Endothelial cell of umbilical vein (primary cell): ENCODE data around the gene RPL7L1. TPM values are rescaled to one million over a fixed set of nuclear protein-coding genes. Genes with fewer than 3 reads are reported as not detected.

Experiments used
- BruUV-seq: library from RNA; stranded (reverse); fragments of 400-500 nt; replicated peaks from 2 replicates; lab custom pipeline; 2021; lab: Mats Ljungman, UMichigan
- CTCF ChIA-PET: fragments of 300-600, 350-600 bp; sonication (Branson Sonifier 250); formaldehyde crosslinking; loops from one replicate; lab custom pipeline; 2021; ENCODE audit warnings: antibody characterized with exemption, inconsistent platforms; lab: Charles Lee
- POLR2A ChIA-PET: fragments of 300-600, 350-600 bp; sonication (Branson Sonifier 250); formaldehyde crosslinking; loops from one replicate; lab custom pipeline; 2021; ENCODE audit warnings: antibody characterized with exemption, inconsistent platforms; lab: Charles Lee
- DNase-seq: peaks from one replicate; pipeline ENCODE4 v3.0.0-alpha.2; 2011; ENCODE audit warnings: low read depth, low spot score
- FAIRE-seq: peaks from 2 replicates; lab custom pipeline; 2011; peaks lifted over from hg19 to GRCh38; lab: Jason Lieb, UNC
- H2AFZ ChIP-seq: 2 replicates; pipeline ENCODE4 v1.6.0; 2012; ENCODE audit warnings: low read depth, low read length, control low read depth, inconsistent platforms
- H3K27ac ChIP-seq: 2 replicates; pipeline ENCODE4 v1.5.1; 2011; ENCODE audit warnings: low read depth, mild to moderate bottlenecking, control low read depth, low read length, moderate library complexity; ENCODE audit not compliant: insufficient read depth
- H3K27me3 ChIP-seq, 2 experiments: 2 replicates each; pipeline versions ENCODE4 v1.6.0 to v1.6.1; 2011; ENCODE audit warnings: low read length in 2 of 2, mixed read lengths in 1 of 2; ENCODE audit not compliant: control insufficient read depth in 2 of 2, insufficient read depth in 2 of 2
- H3K36me3 ChIP-seq, 2 experiments: 2 replicates in 1 of 2; 3 replicates in 1 of 2; pipeline ENCODE4 v1.5.1; 2011; ENCODE audit warnings: low read length in 2 of 2, mild to moderate bottlenecking in 1 of 2, moderate library complexity in 1 of 2; ENCODE audit not compliant: control insufficient read depth in 2 of 2, insufficient read depth in 2 of 2; ENCODE audit errors: extremely low read depth in 1 of 2
- H3K4me1 ChIP-seq: 3 replicates; pipeline ENCODE4 v1.5.1; 2011; ENCODE audit warnings: mild to moderate bottlenecking, low read length; ENCODE audit not compliant: control insufficient read depth, insufficient read depth; ENCODE audit errors: extremely low read depth
- H3K4me2 ChIP-seq: 2 replicates; pipeline ENCODE4 v1.6.1; 2011; ENCODE audit warnings: low read length, control low read depth, mixed read lengths; ENCODE audit not compliant: insufficient read depth
- H3K4me3 ChIP-seq, 3 experiments: fragments of 200-600 bp in 1 of 3; sonication (generic), shearing (Covaris generic) in 1 of 3; replicated peaks in 1 of 3; 2 replicates each; pipeline ENCODE4 v1.5.1; 2011 to 2016; ENCODE audit warnings: control low read depth in 3 of 3, low read length in 3 of 3, mild to moderate bottlenecking in 2 of 3, inconsistent platforms in 1 of 3, low read depth in 1 of 3, moderate library complexity in 1 of 3; ENCODE audit not compliant: insufficient read depth in 1 of 3
- H3K79me2 ChIP-seq: 2 replicates; pipeline ENCODE4 v1.6.0; 2012; ENCODE audit warnings: low read length, inconsistent platforms; ENCODE audit not compliant: control insufficient read depth, insufficient read depth
- H3K9ac ChIP-seq: replicated peaks from 2 replicates; pipeline ENCODE3; 2011; ENCODE audit warnings: low read length, control low read depth; ENCODE audit not compliant: insufficient read depth; ENCODE audit errors: extremely low read depth
- H3K9me1 ChIP-seq: replicated peaks from 3 replicates; pipeline ENCODE4 v1.6.0; 2011; ENCODE audit warnings: mild to moderate bottlenecking, low read length; ENCODE audit not compliant: control insufficient read depth, insufficient read depth; ENCODE audit errors: extremely low read depth
- H3K9me3 ChIP-seq: replicated peaks from 2 replicates; pipeline ENCODE4 v1.5.1; 2012; ENCODE audit warnings: low read length, inconsistent platforms; ENCODE audit not compliant: control insufficient read depth, insufficient read depth
- H4K20me1 ChIP-seq: replicated peaks from 2 replicates; pipeline ENCODE3; 2011; ENCODE audit warnings: mild to moderate bottlenecking, low read length; ENCODE audit not compliant: control insufficient read depth, insufficient read depth; ENCODE audit errors: extremely low read depth
- EZH2 ChIP-seq: IDR thresholded peaks from 2 replicates; pipeline ENCODE4 v1.6.1; 2012; ENCODE audit warnings: borderline replicate concordance, low read depth, mild to moderate bottlenecking, moderate library complexity, low read length, inconsistent platforms; ENCODE audit not compliant: severe bottlenecking
- FOS ChIP-seq: IDR thresholded peaks from 2 replicates; pipeline ENCODE4 v1.6.1; 2011; ENCODE audit warnings: mild to moderate bottlenecking, low read length, moderate library complexity, borderline replicate concordance; ENCODE audit not compliant: insufficient read depth
- GATA2 ChIP-seq: IDR thresholded peaks from 2 replicates; pipeline ENCODE4 v1.7.0; 2011; ENCODE audit warnings: low read depth, mild to moderate bottlenecking, moderate library complexity, mixed read lengths, low read length; ENCODE audit not compliant: insufficient read length, insufficient read depth
- JUN ChIP-seq: IDR thresholded peaks from 2 replicates; pipeline ENCODE4 v1.6.1; 2011; ENCODE audit warnings: borderline replicate concordance, low read depth; ENCODE audit not compliant: insufficient read length, insufficient read depth
- MAX ChIP-seq: IDR thresholded peaks from 2 replicates; pipeline ENCODE4 v1.6.1; 2011; ENCODE audit not compliant: insufficient read depth, insufficient read length
- MYC ChIP-seq: IDR thresholded peaks from one replicate; pipeline ENCODE4 v1.6.1; 2011; ENCODE audit warnings: mild to moderate bottlenecking, low read depth, low read length
- POLR2A ChIP-seq: IDR thresholded peaks from 2 replicates; pipeline ENCODE4 v1.6.1; 2012; ENCODE audit warnings: low read depth, mild to moderate bottlenecking, control low read depth, low read length
- POLR2AphosphoS5 ChIP-seq: IDR thresholded peaks from 2 replicates; pipeline ENCODE4 v1.6.1; 2012; ENCODE audit warnings: low read depth, mild to moderate bottlenecking, control low read depth, low read length, moderate library complexity; ENCODE audit not compliant: insufficient read depth
- dilution Hi-C: fragments of 300-500 bp; cut with MboI; formaldehyde crosslinking; loops from one replicate; pipeline ENCODE4 v1.15.0; 2019; ENCODE audit warnings: low sequenced_read_pairs; ENCODE audit not compliant: extremely low pct_ligation_motif_present
- intact Hi-C: fragments of 100-400 bp; cut with micrococcal nuclease; formaldehyde crosslinking; loops from one replicate; pipeline ENCODE4 v1.10.0; 2022
- polyA plus RNA-seq, 4 experiments: library from polyadenylated mRNA; depleted of rRNA in 3 of 4; stranded (reverse) in 3 of 4; unstranded in 1 of 4; fragments of >200 nt; gene quantifications; 2 replicates each; pipeline versions ENCODE4 v1.2.1 to v1.2.3, GENCODE V29; 2011 to 2012; ENCODE audit warnings: missing spikeins in 1 of 4
- total RNA-seq: library from RNA; stranded (reverse); gene quantifications from 2 replicates; pipeline ENCODE4 v1.2.3, GENCODE V29; 2021
- TF ChIP-seq, protein P1 (sequence below), 2 donors: IDR thresholded peaks; 1 replicate in 1 of 2; 2 replicates in 1 of 2; pipeline ENCODE4 v1.5.1; 2011; ENCODE audit warnings: low read length in 2 of 2, mild to moderate bottlenecking in 2 of 2, moderate library complexity in 2 of 2, control low read depth in 1 of 2, inconsistent platforms in 1 of 2, low read depth in 1 of 2; ENCODE audit not compliant: insufficient read depth in 1 of 2; ENCODE audit errors: extremely low read depth in 1 of 2

The RPL7L1 gene
- total and polyA plus RNA-seq, 2 donors (not counting 3 experiments of a cell fraction or from before 2014, with no cell fraction given): 36.9 to 103 TPM

- Histone ChIP-seq H3K9me1 (no peaks in the 10 kb centered on the region), H3K27me3 (no peaks in the 10 kb centered on the region), H3K4me3 (no peak overlapping the region), H3K27ac (no peak overlapping the region), H3K9me3 (no peaks in the 10 kb centered on the region), H4K20me1 (no peaks in the 10 kb centered on the region), H3K79me2 (peaks cover 10% of the 10 kb centered on the region), H3K4me2 (no peak overlapping the region), H3K36me3 (peaks cover 5 to 38% of the 10 kb centered on the region in 2 experiments), H3K4me1 (peaks cover 9% of the 10 kb centered on the region), H3K9ac (no peak overlapping the region), H2AFZ (no peak overlapping the region)
- POLR2A ChIA-PET: no interaction called here
- intact Hi-C loops (no loop called here), dilution Hi-C loops (no loop called here)
- FAIRE-seq (no peak), DNase-seq (no peak)
- BruUV-seq: no TSS peak
- TF ChIP-seq FOS: no peak
- no peak for TF ChIP-seq EZH2
- no peak for TF ChIP-seq MAX
- TF ChIP-seq, protein P1, sequence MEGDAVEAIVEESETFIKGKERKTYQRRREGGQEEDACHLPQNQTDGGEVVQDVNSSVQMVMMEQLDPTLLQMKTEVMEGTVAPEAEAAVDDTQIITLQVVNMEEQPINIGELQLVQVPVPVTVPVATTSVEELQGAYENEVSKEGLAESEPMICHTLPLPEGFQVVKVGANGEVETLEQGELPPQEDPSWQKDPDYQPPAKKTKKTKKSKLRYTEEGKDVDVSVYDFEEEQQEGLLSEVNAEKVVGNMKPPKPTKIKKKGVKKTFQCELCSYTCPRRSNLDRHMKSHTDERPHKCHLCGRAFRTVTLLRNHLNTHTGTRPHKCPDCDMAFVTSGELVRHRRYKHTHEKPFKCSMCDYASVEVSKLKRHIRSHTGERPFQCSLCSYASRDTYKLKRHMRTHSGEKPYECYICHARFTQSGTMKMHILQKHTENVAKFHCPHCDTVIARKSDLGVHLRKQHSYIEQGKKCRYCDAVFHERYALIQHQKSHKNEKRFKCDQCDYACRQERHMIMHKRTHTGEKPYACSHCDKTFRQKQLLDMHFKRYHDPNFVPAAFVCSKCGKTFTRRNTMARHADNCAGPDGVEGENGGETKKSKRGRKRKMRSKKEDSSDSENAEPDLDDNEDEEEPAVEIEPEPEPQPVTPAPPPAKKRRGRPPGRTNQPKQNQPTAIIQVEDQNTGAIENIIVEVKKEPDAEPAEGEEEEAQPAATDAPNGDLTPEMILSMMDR (IDR thresholded peaks at IDR 0.05; ENCODE audit: extremely low read depth in 1 of 2, insufficient read depth in 1 of 2, low read depth in 1 of 2, low read length in 2 of 2): no peak
- TF ChIP-seq GATA2: no peak
- TF ChIP-seq POLR2A: no peak
- TF ChIP-seq MYC: no peak
- TF ChIP-seq POLR2AphosphoS5: no peak
- no peak for TF ChIP-seq JUN
- CTCF ChIA-PET: interaction anchor here (1.5 kb wide), 1 partner anchor 8 kb away, joined by 3 read pairs; no protein-coding TSS in a partner anchor
Measured at GRCh38 chr6:42937548-42938427, 58.4 kb downstream of the RPL7L1 start.
